ENCODE measurements around the gene ST6GAL2. TPM values are rescaled to one million over a fixed set of nuclear protein-coding genes. Genes with fewer than 3 reads are reported as not detected.

Gene ST6GAL2
- total and polyA plus RNA-seq, 2 experiments from 2014 or later = 13.4 to 25.7 TPM

GRCh38 chr2:106841886-106842645, 43.9 kb downstream of the ST6GAL2 start:
- Histone ChIP-seq H3K27ac (ENCODE audit: low read depth) (0 out of 2 replicates have a peak overlapping the region, but pooled peaks have one; percentile 39), H3K36me3 (ENCODE audit: insufficient read depth) (no peaks in the 10 kb centered on the region), H3K4me1 (ENCODE audit: insufficient read depth) (peaks cover 9% of the 10 kb centered on the region; the same call in 1 of the 2 replicates), H3F3A (replicated peaks; ENCODE audit: low read depth) (no peaks in the 10 kb centered on the region), H3K27me3 (ENCODE audit: insufficient read depth) (no peaks in the 10 kb centered on the region), H4K20me1 (replicated peaks; ENCODE audit: insufficient read depth) (no peaks in the 10 kb centered on the region), H3K9me2 (ENCODE audit: insufficient read depth) (no peaks in the 10 kb centered on the region), H3K4me3 (no peak overlapping the region), H3K4me2 (no peak overlapping the region), H3K79me2 (replicated peaks; ENCODE audit: insufficient read depth) (peaks cover under 1% of the 10 kb centered on the region; the same call in 1 of the 2 replicates), H2AFZ (no peak overlapping the region)
- ATAC-seq (no peak), DNase-seq (ENCODE audit: low spot score) (no peak)
- Mint-ChIP-seq H3K9me3 (no peaks in the 10 kb centered on the region), H3K36me3 (ENCODE audit: low read depth) (no peaks in the 10 kb centered on the region), H3K4me1 (peaks cover 5% of the 10 kb centered on the region; the same call in 2 of the 3 replicates), H3K4me3 (no peak overlapping the region), H3K27ac (no peak overlapping the region), H3K27me3 (ENCODE audit: insufficient read depth, low read depth, poor library complexity) (peaks cover 2% of the 10 kb centered on the region)
- TF ChIP-seq STAT1 (IDR thresholded peaks at IDR 0.05; ENCODE audit: unreplicated experiment) (no peak), NANOG (IDR thresholded peaks at IDR 0.05; ENCODE audit: borderline replicate concordance) (no peak), JUNB (IDR thresholded peaks at IDR 0.05; ENCODE audit: unreplicated experiment) (no peak)

- no peak overlapping the region for H3K27ac ChIP-seq (ENCODE audit: low read depth)
- H3K4me1 Mint-ChIP-seq = peaks cover 5% of the 10 kb centered on the region; the same call in 2 of the 3 replicates
- no peaks in the 10 kb centered on the region for H3F3A ChIP-seq (replicated peaks; ENCODE audit: low read depth)
- H3K27me3 Mint-ChIP-seq (ENCODE audit: insufficient read depth, low read depth, poor library complexity) = no peaks in the 10 kb centered on the region
- DNase-seq (ENCODE audit: low spot score) (no peak), ATAC-seq (no peak)
- H3K4me1 ChIP-seq (ENCODE audit: insufficient read depth) = peaks cover 9% of the 10 kb centered on the region; the same call in 1 of the 2 replicates
- no peak overlapping the region for H2AFZ ChIP-seq
- no peak overlapping the region; the same call in 1 of the 2 replicates for H3K27ac Mint-ChIP-seq
- no peaks in the 10 kb centered on the region for H3K79me2 ChIP-seq (replicated peaks; ENCODE audit: insufficient read depth)
- no peak overlapping the region for H3K4me3 ChIP-seq
- TF ChIP-seq CTCF (conservative IDR thresholded peaks at IDR 0.05; ENCODE audit: low read depth in 2 of 2) = no peak
- no peak for TF ChIP-seq ZNF114 (CRISPR knock-in tag; IDR thresholded peaks at IDR 0.05)
- no peak for TF ChIP-seq ZNF331 (CRISPR knock-in tag; IDR thresholded peaks at IDR 0.05; ENCODE audit: low read depth)
- TF ChIP-seq EZH2 (IDR thresholded peaks at IDR 0.05; ENCODE audit: low read depth, unreplicated experiment) = no peak
- no peak for TF ChIP-seq NANOG (IDR thresholded peaks at IDR 0.05; ENCODE audit: borderline replicate concordance)
- no peak for TF ChIP-seq CREB1 (CRISPR knock-in tag; IDR thresholded peaks at IDR 0.05; ENCODE audit: low read depth)
- TF ChIP-seq JUNB (IDR thresholded peaks at IDR 0.05; ENCODE audit: unreplicated experiment) = no peak
- no peak for TF ChIP-seq ETS1 (IDR thresholded peaks at IDR 0.05)
- H3K4me2 ChIP-seq = no peak overlapping the region
- H3K36me3 ChIP-seq (ENCODE audit: insufficient read depth) = no peaks in the 10 kb centered on the region
- H3K9me2 ChIP-seq (ENCODE audit: insufficient read depth) = no peaks in the 10 kb centered on the region
- no peak overlapping the region for H3K4me3 Mint-ChIP-seq
- no peaks in the 10 kb centered on the region for H3K36me3 Mint-ChIP-seq (ENCODE audit: low read depth)
- H3K27me3 ChIP-seq (ENCODE audit: insufficient read depth) = no peaks in the 10 kb centered on the region
- H3K9me3 Mint-ChIP-seq = no peaks in the 10 kb centered on the region
- H4K20me1 ChIP-seq (replicated peaks; ENCODE audit: insufficient read depth) = no peaks in the 10 kb centered on the region
These were observed 45.1 kb downstream of the ST6GAL2 start for GRCh38 chr2:106840818-106841217.
